ENCODE data around the gene SLC1A5.

The SLC1A5 gene

DNA sequence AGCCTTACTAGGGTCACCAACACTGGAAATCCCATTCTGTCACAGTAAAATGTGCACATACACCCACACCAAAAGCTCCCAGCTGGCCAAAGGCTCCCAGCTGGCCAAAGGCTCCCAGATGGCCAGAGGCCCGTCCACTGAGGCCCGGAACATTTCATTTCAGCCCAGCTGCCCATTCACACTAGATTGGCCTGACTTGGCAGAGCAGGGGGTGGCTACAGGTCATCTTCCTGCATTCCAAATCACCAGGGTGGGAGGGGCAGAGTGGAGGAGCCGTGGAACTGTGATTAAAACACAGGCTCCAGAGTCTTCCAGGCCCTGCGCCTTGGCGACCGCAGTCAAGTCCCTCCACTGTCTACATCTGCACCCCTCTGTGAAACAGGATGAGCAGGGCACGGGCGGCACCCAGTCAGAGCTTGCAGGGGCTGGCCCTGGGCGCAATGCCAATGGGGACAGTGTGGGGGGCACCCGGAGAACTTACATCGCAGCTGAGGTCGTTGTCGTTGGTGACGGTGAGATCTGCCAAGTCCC lies 61.4 kb downstream of the SLC1A5 start:
- TF ChIP-seq PBX3 (CRISPR knock-in tag; IDR thresholded peaks at IDR 0.05) (no peak), ZNF514 (tag by site-specific recombination; IDR thresholded peaks at IDR 0.05) (no peak), TSHZ1 (tag by site-specific recombination; IDR thresholded peaks at IDR 0.05; ENCODE audit: borderline replicate concordance) (no peak)
- CTCF ChIA-PET = interaction anchor here (0.7 to 6.3 kb wide), 7 partner anchors 13 to 250 kb away, joined by 3 to 69 read pairs (median 12); partner anchors contain the start of gene DACT3
- Histone ChIP-seq H3K4me3 (ENCODE audit: low read depth, low read length) (no peak overlapping the region), H3K4me1 (ENCODE audit: control insufficient read depth, insufficient read depth, low read length) (no peaks in the 10 kb centered on the region; the same call in 1 of the 2 replicates), H3K36me3 (ENCODE audit: control insufficient read depth in 2 of 2, insufficient read depth in 1 of 2, low read length in 2 of 2) (peaks cover 20 to 99% of the 10 kb centered on the region in 2 experiments; a peak in 2 of 3 replicates), H3K27ac (ENCODE audit: extremely low read depth, low read depth, low read length) (no peak overlapping the region), H3K9me3 (ENCODE audit: control insufficient read depth, insufficient read depth, low read depth, low read length) (no peaks in the 10 kb centered on the region)
- POLR2A ChIA-PET = no interaction called here

DNA sequence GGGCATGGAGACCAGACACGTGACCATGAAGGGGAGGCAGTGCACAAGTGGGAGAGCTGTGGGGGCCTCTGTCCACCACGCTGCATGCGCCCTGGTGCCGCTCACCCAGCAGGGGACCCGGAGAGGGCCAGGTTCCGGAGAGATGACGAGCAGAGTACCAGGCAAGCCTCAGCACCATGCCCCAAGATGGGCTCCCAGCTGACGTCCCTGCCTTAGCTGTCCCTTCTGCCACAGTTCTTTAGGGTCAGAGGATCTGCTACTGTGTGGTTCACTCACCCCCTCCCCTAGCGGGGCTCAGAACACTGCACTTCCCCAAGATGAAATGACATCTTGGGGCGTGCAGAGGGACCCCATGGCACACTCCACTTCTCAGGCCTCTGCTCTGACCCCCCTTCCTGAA lies 61.8 kb downstream of the SLC1A5 start:
- H3K27ac ChIP-seq (ENCODE audit: extremely low read depth, low read depth, low read length) = no peak overlapping the region
- ChIA-PET POLR2A (no interaction called here), CTCF (interaction anchor here (0.7 to 6.3 kb wide), 5 partner anchors 23 to 250 kb away, joined by 3 to 69 read pairs (median 4); no protein-coding TSS in a partner anchor)
- TF ChIP-seq, protein P1, sequence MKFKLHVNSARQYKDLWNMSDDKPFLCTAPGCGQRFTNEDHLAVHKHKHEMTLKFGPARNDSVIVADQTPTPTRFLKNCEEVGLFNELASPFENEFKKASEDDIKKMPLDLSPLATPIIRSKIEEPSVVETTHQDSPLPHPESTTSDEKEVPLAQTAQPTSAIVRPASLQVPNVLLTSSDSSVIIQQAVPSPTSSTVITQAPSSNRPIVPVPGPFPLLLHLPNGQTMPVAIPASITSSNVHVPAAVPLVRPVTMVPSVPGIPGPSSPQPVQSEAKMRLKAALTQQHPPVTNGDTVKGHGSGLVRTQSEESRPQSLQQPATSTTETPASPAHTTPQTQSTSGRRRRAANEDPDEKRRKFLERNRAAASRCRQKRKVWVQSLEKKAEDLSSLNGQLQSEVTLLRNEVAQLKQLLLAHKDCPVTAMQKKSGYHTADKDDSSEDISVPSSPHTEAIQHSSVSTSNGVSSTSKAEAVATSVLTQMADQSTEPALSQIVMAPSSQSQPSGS (tag by site-specific recombination; IDR thresholded peaks at IDR 0.05; ENCODE audit: low read depth) = no peak
- no peak for TF ChIP-seq KLF9 (tag by site-specific recombination; IDR thresholded peaks at IDR 0.05; ENCODE audit: low read depth)
- TF ChIP-seq KLF10 (tag by site-specific recombination; IDR thresholded peaks at IDR 0.05) = no peak
- TF ChIP-seq, protein P2, sequence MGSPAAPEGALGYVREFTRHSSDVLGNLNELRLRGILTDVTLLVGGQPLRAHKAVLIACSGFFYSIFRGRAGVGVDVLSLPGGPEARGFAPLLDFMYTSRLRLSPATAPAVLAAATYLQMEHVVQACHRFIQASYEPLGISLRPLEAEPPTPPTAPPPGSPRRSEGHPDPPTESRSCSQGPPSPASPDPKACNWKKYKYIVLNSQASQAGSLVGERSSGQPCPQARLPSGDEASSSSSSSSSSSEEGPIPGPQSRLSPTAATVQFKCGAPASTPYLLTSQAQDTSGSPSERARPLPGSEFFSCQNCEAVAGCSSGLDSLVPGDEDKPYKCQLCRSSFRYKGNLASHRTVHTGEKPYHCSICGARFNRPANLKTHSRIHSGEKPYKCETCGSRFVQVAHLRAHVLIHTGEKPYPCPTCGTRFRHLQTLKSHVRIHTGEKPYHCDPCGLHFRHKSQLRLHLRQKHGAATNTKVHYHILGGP (tag by site-specific recombination; IDR thresholded peaks at IDR 0.05) = no peak
- no peak for TF ChIP-seq ZNF664 (tag by site-specific recombination; IDR thresholded peaks at IDR 0.05)
- no peak for TF ChIP-seq ZNF548 (tag by site-specific recombination; IDR thresholded peaks at IDR 0.05)
- no peak for TF ChIP-seq HOXD13 (CRISPR knock-in tag; IDR thresholded peaks at IDR 0.05; ENCODE audit: borderline replicate concordance)
- no peak overlapping the region for H3K4me3 ChIP-seq (ENCODE audit: low read depth, low read length)
- no peaks in the 10 kb centered on the region; the same call in 1 of the 2 replicates for H3K4me1 ChIP-seq (ENCODE audit: control insufficient read depth, insufficient read depth, low read length)
- peaks cover 20 to 99% of the 10 kb centered on the region in 2 experiments; a peak in 2 of 3 replicates for H3K36me3 ChIP-seq (ENCODE audit: control insufficient read depth in 2 of 2, insufficient read depth in 1 of 2, low read length in 2 of 2)
- no peaks in the 10 kb centered on the region for H3K9me3 ChIP-seq (ENCODE audit: control insufficient read depth, insufficient read depth, low read depth, low read length)

GRCh38 chr19:46725859-46726393 lies 62.5 kb downstream of the SLC1A5 start:
- H3K4me1 ChIP-seq (ENCODE audit: control insufficient read depth, insufficient read depth, low read length) = no peaks in the 10 kb centered on the region; the same call in 1 of the 2 replicates
- ChIA-PET POLR2A (no interaction called here), CTCF (interaction anchor here (0.8 to 6.3 kb wide), 3 partner anchors 20 to 251 kb away, joined by 3 to 69 read pairs (median 6); no protein-coding TSS in a partner anchor)
- H3K9me3 ChIP-seq (ENCODE audit: control insufficient read depth, insufficient read depth, low read depth, low read length) = no peaks in the 10 kb centered on the region
- no peak overlapping the region for H3K27ac ChIP-seq (ENCODE audit: extremely low read depth, low read depth, low read length)
- peaks cover 25 to 99% of the 10 kb centered on the region in 2 experiments; a peak in 2 of 3 replicates for H3K36me3 ChIP-seq (ENCODE audit: control insufficient read depth in 2 of 2, insufficient read depth in 1 of 2, low read length in 2 of 2)
- no peak overlapping the region for H3K4me3 ChIP-seq (ENCODE audit: low read depth, low read length)
- TF ChIP-seq PRDM4 (tag by site-specific recombination; IDR thresholded peaks at IDR 0.05) (no peak), ZNF324 (tag by site-specific recombination; IDR thresholded peaks at IDR 0.05) (no peak), ZNF610 (tag by site-specific recombination; IDR thresholded peaks at IDR 0.05; ENCODE audit: borderline replicate concordance) (no peak), ZNF433 (tag by site-specific recombination; IDR thresholded peaks at IDR 0.05; ENCODE audit: low read depth) (no peak), ZNF664 (tag by site-specific recombination; IDR thresholded peaks at IDR 0.05) (no peak), GLIS1 (tag by site-specific recombination; IDR thresholded peaks at IDR 0.05) (peak; percentile 53)
- TF ChIP-seq, protein P3, sequence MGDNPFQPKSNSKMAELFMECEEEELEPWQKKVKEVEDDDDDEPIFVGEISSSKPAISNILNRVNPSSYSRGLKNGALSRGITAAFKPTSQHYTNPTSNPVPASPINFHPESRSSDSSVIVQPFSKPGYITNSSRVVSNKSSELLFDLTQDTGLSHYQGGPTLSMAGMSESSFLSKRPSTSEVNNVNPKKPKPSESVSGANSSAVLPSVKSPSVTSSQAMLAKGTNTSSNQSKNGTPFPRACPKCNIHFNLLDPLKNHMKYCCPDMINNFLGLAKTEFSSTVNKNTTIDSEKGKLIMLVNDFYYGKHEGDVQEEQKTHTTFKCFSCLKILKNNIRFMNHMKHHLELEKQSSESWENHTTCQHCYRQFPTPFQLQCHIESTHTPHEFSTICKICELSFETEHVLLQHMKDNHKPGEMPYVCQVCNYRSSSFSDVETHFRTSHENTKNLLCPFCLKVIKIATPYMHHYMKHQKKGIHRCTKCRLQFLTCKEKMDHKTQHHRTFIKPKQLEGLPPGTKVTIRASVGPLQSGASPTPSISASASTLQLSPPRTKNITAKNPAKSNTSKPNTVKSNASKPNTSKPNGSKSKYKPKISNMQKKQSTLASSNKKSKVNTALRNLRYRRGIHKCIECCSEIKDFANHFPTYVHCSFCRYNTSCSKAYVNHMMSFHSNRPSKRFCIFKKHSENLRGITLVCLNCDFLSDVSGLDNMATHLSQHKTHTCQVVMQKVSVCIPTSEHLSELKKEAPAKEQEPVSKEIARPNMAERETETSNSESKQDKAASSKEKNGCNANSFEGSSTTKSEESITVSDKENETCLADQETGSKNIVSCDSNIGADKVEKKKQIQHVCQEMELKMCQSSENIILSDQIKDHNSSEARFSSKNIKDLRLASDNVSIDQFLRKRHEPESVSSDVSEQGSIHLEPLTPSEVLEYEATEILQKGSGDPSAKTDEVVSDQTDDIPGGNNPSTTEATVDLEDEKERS (tag by site-specific recombination; IDR thresholded peaks at IDR 0.05) = no peak

Measured in HEK293 (cell line).